ENCODE data around the gene FUT2.

Gene FUT2

GRCh38 chr19:48750351-48750750 lies 54.6 kb downstream of the FUT2 start:
- DNase-seq (ENCODE audit: low read depth in 2 of 2): no peak

GRCh38 chr19:48750771-48751504 lies 55.2 kb downstream of the FUT2 start:
- DNase-seq (ENCODE audit: low read depth in 2 of 2): no peak

- no peak for DNase-seq (ENCODE audit: low read depth in 2 of 2)
Observed at GRCh38 chr19:48751845-48752495, 56.2 kb downstream of the FUT2 start.

GRCh38 chr19:48752496-48753365 lies 57.0 kb downstream of the FUT2 start, which contains the start of gene FUT1:
Gene FUT1, minus strand, starts transcription at chr19:48752641. Its CDS starts 1,360 bp downstream, at chr19:48751281.
- DNase-seq (ENCODE audit: low read depth in 2 of 2): no peak

GRCh38 chr19:48755084-48755641 lies 59.4 kb downstream of the FUT2 start, which contains the start of gene FGF21:
Gene FGF21, plus strand, starts transcription at chr19:48755524. Its CDS starts 713 bp downstream, at chr19:48756237.
- no peak for DNase-seq (ENCODE audit: low read depth in 2 of 2)
